HG02938 (cell line): ENCODE results near the gene TPCN1.

ENCODE experiments used
- ATAC-seq: cut with Tn5 transposase; IDR thresholded peaks from one replicate; pipeline ENCODE4 v1.9.1; 2021; ENCODE audit warnings: mild to moderate bottlenecking, moderate library complexity; ENCODE audit not compliant: unreplicated experiment

Gene TPCN1

DNA sequence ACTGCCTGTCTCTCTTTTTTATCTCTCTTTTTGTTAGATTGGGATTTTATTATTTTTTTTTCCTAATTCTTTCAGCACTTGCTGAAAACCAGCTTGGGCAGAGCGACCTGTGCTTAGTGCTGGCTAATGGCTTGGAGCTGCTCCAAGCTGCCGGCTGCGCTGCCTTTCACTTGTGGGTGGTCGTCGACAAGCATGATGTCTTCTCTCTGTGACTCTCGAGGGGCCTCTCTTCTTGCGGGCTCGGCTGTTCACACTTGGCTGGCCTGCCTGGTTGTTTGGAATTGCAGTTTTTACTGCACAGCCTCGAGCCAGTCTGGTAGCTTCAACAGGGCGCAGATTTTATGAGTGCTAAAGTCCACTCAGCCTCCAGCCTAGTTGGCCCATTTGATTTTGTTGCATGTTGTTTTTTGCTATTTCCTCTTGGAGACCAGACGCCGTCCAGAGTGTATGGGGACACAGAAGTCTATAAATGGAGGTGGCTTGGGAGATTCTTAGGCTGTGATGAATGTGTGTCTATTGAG is 18.6 kb downstream of the TPCN1 start:
- no peak for ATAC-seq

DNA sequence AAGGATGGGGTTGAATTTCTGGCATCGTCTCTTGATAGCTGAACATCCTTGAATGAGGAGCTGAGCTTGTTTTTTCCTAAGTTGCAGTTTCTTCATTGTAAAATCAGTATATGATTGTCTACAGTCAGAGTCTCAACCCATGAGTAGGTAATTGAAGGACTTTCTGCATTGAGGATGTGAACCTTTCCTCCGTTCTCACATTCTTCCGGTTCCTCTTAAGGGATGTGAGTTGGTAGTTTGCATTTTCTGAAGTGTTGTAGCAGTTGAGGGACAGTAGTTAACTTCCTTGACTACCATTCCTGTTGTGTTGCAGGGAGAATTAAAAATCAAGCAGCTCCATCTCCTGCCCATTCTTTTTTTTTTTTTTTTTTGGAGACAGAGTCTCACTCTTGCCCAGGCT is 19.1 kb downstream of the TPCN1 start:
- no peak for ATAC-seq

DNA sequence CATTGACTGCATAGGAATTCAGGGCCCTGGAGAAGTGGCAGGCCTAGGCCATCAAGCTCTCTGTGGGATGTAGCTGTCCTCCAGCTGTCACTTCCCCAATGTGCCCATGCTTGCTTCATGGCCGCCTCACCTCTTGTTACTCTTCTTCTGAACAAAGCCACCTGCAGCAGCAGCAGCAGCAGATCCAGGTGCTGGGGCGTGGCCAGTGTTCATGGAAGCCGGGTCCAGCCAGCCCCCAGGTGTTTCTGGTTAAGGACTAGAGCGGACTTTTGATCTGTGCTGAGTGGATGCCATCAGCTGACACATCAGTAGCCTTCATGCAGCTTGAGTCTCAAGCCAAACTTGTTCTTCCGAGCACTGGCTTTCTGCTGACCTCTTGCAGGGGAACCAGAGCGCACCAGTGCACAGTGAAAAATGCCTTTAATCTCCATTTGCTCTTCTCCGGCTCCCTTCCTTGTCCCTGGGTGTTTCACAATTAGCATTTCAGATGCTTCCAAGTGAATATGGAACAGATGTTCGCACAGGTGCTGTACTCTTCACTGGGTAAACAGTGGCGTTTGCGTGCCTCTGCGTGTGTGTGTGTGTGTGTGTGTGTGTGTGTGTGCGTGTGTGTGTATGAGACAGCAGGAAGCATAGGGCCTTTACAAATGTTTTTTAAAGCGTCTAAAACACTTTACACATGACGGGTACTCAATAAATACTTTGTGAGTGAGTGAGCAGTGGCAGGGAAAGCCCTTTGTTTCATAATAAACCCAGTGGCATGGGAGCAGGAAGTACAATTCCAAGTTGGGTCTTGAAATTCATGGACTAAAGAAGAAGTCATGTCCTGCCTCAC is 20.1 kb downstream of the TPCN1 start:
- no peak for ATAC-seq

DNA sequence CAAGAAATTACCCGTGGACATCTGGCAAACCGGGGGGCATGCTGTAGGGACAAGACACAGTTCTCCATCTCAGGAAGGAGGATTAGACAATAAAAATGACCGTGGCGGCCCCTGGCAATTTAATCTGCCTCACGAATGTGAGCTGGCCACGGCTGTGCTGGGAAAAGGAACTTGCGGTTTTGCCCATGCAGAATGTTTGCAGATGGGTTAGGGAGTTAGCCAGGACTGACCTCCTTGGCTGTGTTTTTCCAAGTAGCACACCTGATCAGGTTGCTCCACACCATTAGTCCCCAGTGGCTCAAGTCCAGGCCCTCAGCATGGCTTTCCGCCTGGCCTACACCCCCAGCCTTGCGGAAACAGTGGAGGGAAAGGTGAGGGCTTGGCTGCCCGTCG is 20.8 kb downstream of the TPCN1 start:
- ATAC-seq: no peak

DNA sequence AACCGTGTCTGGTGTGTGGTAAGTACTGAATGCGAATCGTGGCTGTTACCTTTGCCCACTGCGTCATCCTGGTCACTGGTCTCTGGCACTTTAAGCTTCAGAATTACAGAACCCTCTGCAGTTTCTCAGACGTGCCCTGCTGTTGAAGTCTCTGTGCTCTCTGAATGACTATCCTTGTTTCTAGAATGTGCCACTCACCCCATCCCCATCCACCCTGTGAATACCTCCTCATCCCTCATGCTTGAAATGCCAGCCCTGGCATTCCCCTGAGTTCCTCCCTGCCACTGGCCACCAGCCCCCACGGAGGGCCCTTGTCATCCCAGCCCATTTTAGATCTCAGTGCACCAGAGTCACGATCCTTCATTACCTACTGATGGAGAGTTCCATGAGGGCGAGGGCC is 21.3 kb downstream of the TPCN1 start:
- no peak for ATAC-seq

DNA sequence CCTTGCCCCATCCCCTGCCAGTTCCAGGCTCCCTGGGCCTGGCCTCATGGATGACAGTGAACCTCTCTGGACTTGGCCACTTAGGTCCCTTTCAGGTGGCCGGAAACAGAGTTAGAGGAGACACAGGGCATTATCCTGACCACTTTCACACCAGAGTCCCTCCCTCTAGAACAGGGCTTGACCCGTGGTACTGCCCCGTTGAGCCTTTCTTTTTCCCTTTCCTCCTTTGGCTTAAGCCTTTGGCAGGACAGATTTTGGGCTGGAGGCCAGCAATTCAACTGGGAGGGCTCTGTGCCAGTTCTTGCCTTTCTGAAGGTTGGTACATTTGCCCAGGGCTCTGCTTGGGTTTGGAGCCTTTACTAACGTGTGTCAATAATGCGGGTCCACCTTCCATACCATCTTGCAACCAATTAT is 22.8 kb downstream of the TPCN1 start:
- no peak for ATAC-seq

DNA sequence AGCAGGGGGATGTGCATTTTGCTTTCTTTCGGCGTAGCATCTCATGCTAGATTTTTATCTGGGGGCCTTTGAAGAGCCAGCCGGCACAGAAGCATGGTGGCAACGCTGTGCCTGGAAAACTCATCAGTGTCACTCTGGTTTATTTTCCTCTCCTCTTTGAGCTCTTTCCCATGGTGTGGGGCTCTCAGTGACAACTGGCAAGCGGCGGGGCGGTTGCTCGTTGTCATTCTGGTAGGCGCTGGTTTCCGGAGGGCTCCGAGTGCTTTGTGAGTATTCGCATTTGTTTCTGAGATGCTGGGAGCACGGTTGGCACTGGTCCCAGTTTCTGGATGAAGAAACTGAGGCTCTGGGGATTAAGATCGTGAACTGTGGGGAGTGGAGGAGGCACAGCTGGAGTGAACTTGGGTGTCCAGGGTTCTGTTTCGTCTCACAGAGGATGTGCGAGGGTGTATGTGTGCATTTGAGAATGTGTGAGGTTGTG is 23.3 kb downstream of the TPCN1 start:
- ATAC-seq: no peak

DNA sequence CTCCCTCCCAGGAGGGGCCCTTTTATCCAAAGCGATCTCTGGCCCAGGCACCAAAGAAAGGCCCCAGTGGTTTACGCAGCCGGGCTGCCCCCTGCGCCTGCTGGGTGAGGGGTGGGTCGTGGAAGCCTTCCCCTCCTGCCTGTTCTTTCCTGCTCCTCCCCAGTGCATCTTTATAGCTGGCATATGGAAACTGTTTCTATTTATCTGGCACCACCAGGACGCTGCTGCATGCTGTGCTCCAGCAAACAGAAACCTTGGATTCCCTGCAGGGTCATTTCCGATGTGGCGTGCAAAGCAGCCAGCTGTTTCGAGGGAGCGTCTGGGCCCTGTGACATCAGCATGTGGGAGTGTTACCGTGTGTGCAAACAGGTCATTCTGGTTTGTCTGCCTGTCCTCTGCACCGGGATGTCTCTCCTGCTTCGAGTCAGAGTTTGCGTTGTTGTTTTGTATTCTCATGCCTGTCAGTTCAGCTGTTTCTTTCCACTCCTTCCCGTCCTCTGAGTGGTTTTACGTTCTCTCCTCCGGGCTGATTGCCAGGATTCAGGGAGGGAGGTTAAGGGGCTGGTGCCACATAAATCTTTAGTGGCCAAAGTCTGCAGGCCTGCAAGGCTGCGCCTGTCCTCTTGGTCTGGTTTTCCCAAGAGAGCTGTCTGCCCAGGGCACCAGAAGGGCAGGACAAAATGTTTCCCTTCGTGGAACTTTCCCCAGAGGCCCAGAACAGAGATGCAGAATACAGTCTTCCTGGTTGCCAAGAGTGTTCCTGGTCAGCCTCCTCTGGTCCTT is 24.6 kb downstream of the TPCN1 start:
- no peak for ATAC-seq

DNA sequence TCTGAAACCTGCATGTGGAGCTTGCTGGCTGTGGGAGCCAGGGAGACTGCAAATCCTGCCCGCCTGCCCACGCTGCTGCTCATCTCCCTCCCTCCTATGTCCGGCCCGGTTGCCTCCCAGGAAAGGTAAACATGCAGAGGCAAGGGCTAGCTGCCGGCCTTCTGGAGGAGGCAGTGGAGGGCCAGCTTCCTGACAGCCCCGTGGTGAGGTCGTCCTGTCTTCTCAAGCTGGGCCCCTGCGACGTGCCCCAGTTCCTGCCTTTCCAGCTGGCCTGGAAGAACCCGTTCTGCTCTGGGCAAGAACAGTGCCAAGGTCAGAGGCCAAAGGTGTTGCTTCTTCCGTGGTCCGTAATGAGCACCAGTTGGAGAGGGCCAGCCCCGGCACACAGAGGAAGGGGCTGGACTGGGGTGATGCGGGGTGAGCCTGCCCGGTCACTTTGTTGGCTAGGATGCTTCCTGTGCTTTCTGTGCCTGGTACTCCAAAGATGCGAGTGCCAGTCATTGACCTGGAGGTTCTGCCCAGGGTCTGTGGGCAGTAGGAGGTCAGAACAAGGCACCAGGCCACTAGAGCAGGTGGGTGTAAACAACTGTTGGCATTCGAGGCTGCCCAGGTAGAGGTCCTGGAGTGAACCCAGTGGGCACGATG is 25.3 kb downstream of the TPCN1 start:
- ATAC-seq: no peak

DNA sequence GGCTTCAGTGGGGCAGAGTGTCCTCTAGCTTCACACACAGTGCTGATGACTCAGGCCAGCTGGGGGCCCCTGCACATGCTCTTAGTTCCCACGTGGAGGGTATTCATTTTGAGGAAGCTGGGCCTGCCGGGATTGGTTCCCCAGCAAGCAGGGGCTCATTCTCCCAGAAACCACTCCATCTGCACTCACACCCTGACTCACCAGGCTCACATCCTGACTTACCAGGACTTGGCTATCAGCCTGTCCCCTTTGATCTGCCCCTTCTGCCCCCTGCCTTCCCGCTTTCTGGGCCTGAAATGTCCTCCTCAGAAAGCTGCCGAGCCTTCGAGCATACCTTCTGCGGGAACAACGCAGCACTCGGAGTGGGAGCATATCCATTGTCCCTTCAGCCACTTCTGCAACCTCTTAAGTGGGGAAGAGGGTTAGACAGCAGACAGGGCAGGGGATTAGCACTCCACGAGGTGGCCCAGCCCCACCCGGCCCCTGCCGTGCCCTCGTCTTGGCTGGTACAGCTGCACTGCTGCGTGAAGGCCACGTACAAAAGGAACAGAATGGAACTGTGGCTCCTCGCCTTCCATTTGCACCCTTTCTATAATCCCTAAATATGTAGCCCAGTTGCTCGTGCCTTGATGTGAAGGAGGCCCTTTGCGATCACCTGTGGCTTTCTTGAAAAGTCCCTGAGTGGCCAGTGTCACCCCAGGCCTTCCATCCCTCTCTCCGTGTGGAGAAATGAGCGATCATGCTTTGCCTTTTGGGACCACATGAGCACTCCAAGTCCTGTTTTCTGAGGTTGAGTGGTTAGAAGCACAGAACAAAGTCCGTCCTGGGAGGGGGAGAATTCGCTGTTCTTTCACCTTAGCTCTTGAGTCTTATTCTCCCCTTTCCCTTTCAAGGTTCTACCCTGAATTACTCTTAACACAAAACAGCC is 26.1 kb downstream of the TPCN1 start:
- ATAC-seq: no peak

DNA sequence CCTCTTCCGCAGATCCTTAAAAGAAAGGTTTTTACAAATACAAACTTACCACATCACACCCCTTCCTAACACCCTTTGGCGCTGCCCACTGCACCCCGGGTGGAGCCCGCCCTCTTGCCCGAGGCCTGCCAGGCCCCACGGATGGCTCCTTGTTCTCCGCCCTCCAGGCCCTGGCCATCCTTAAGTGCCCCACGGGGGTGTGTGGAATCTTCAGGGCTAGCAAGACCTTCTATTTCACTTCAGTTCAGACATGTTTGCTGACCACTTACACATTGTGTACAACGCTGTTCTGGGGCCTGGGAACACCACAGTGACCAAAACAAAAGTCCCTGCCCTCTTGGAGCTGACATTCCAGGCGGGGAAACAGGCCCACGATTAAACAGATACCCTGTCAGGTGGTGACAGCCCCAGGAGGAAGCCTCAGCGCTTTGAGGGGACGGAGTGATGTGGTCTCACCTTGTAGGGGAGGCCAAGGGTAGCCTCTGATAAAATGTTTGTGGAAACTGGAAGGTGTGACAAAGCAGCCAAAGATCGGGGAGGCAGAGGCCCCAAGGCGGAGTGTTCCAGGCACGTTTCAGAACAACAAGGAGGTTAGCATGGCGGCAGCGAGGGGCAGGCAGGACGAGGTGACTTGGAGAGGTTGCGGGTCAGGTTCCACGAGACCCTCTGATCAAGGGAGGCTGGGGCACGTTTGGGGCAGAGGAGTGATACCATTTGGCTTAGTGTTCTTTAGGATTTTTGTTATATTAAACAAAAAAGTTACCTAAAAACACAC is 27.0 kb downstream of the TPCN1 start:
- no peak for ATAC-seq

DNA sequence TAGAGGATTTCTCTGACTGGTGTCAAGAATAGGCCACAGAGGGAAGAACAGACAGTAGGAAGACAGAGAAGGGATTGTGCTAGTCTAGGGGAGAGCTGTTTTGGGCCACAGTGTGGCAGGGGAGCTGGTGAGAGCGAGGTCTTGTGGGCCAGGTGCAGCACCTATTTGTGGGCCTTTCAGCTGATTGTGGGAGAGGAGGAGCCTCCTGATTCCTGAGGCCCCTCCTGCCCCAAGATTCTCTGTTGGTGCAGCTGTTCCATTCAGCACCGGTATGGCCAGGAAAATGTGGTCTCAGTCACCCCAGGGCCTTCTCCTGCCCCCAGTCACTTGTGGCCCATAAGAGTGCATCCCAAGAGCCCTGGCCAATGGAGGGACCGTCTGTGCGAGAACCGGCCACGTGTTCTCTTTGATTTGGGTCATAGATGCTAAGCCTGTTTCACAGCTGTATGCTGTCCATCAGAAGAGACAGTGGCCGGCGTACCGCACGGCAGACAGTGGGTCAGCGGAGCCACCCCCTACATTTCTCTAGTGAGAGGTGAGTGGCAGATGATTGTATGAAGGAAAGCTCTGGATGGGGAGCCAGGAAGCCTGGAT is 27.7 kb downstream of the TPCN1 start:
- no peak for ATAC-seq

DNA sequence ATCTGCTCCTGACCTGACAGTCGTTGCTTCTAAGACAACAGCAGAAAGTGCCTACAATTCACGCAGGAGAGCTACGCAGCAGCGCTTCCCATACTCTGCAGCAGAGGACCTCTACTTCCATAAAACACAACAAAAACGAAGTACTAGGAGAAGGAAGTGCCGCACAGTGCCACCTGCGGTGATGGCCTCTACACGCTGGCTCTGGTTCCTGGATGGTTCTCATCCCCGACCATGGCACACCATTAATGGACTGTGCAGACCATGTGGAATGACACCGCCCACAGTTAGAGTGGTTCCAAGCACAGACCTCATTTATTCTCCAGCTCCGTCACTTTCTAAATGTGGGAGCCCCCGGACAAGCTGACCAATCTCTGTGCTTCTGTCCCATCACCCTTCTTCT is 28.3 kb downstream of the TPCN1 start:
- ATAC-seq: no peak

DNA sequence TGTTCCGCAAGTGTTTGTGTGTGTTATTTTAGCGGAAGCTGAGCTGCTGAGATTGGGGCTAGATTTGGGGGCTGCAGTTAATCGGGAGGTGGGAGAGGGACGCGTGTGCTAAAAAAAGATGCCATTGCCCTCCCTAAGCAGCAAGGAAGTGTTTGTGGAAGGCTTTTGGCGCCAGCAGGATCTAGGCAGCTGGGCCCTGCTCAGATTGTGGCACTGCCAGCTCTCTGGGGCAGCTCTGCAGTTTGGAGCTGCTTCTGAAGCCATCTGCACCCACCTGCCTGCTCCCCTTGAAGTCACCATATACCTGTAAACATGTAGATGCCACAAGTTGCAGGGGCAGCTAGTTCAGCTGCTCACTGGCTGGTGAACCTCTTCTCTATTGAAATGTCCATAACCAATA is 28.8 kb downstream of the TPCN1 start:
- ATAC-seq: no peak

DNA sequence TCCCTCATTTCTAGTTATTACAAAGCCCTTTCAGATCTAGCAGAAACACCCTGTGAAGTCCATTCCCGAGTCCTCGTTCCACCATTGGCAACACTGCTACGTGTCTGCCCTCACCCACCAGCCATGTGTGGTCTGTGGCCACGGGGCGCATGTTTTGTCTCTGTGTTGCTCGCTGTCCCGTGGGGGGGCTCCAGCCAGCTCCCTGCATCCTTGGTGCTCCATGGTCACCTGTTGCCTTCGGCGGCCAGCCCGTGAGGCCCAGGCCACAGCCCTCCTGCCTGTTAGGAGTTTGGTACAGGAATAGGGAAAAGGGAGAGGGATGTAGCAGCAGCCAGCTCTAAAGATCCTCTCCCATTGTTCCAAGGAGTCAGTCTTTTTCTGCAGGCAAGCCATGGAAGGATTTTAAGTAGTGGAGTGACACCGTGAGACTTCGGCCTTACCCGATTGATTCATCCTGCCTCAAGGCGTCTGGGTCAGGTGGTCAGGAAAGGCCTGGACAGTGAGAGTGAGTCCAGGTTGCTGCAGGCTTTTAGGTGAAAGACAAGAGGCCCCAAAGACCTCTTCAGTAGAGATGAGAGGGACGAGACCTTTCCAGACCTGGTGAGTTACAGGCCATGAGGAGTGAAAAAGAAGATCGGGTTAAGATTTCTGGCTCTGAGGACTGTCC is 30.3 kb downstream of the TPCN1 start:
- ATAC-seq: no peak

DNA sequence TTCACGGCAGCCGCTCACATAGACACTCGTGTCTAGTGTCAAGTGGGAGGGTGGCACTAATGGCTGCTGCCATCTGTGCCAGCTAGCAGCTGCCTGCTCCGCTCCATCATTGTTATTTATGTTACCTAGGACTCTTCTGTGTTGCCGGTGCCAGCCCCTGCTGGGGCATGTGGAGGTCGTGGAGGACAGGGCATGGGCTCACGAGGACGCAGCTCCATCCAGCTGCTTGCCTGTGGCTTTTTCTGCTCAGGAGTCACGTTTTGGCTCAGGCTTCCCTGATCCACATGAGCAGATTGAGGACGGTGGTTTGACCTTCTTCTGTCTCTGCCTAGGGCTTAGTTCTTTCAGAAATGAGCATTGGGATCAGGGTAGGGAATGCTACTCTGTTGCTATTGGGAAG is 31.2 kb downstream of the TPCN1 start:
- ATAC-seq: no peak

DNA sequence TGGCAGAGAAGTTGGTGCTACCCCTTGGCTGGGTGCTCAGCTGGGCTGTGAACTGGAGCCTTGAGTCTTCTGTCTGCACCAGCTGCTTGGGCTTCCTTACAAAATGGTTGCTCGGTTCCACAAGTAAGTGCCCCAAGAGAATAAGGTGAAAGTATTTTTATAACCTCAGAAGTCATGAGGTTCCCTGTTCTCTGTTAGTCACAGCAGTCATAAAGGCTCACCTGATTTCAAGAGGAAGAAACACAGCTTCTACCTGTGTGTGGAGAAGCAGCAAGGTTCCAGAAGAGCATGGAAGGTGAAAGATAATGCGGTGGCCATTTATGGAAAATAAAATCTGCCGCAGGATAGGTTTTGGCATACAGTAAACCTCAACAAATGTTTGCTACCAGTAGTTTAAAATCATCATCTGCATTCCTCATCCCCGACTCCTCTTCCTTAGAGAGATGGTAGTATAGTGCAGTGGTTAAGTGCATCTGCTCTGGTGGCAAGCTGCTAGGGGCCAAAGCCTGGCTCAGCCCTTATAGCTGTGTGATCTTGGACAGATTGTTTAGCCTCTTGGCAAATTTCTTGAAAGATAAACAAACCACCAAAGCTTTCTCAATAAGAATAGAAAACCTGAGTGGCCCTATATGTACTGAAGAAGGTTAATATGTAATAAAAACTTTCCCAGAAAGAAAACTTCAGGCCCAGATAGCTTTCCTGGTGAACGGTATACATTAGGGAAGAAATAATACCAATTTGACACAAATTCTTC is 32.4 kb downstream of the TPCN1 start:
- no peak for ATAC-seq

DNA sequence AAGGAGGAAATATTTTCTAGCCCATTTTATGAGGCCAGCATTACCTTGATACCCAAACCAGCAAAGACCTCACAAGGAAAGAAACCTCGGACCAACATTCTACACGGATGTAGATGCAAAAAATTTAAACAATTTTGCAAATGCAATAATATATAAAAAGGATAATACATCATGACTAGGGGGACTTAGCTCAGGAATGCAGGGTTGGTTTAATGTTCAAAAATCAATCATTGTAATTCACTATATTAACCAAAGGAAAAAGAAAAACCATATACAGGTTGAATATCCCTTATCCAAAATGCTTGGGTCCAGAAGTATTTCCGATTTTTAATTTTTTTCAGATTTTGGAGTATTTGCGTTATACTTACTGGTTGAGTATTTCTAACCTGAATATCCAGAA is 33.0 kb downstream of the TPCN1 start:
- no peak for ATAC-seq
